ENCODE data around the gene B3GAT3.

Gene B3GAT3

GRCh38 chr11:62577046-62577714 lies 44.6 kb downstream of the B3GAT3 start:
- no peaks in the 10 kb centered on the region for H3K27me3 ChIP-seq (ENCODE audit: control insufficient read depth, low read length)
- no peaks in the 10 kb centered on the region for H3K9me2 ChIP-seq (replicated peaks; ENCODE audit: control insufficient read depth, low read length)
- H3K4me3 ChIP-seq (ENCODE audit: low read length), result no peak overlapping the region
- H3K79me2 ChIP-seq (ENCODE audit: control insufficient read depth, low read length), result peaks cover 37% of the 10 kb centered on the region
- TF ChIP-seq EZH2phosphoT487 (IDR thresholded peaks at IDR 0.05; ENCODE audit: borderline replicate concordance, low read length) (no peak), CTCF (IDR thresholded peaks at IDR 0.05; ENCODE audit: low read depth, low read length, poor library complexity, severe bottlenecking) (no peak)
- peaks cover 9% of the 10 kb centered on the region for H3F3A ChIP-seq (ENCODE audit: control insufficient read depth, insufficient read depth)
- H3K27ac ChIP-seq (ENCODE audit: low read depth, low read length), result no peak overlapping the region
- peaks cover 21% of the 10 kb centered on the region for H3K4me1 ChIP-seq (ENCODE audit: control insufficient read depth, low read length)
- no peak overlapping the region for H3K4me2 ChIP-seq (ENCODE audit: low read length)
- H3K9me3 ChIP-seq (ENCODE audit: control insufficient read depth, insufficient read depth, low read length), result no peaks in the 10 kb centered on the region
- peaks cover 1% of the 10 kb centered on the region; the same call in 1 of the 2 replicates for H4K20me1 ChIP-seq (ENCODE audit: control insufficient read depth, insufficient read depth, low read depth, low read length)
- peaks cover 82% of the 10 kb centered on the region for H3K36me3 ChIP-seq (ENCODE audit: control insufficient read depth, low read length)

GRCh38 chr11:62575837-62576236 lies 45.9 kb downstream of the B3GAT3 start:
- no peak overlapping the region for H3K27ac ChIP-seq (ENCODE audit: low read depth, low read length)
- no peaks in the 10 kb centered on the region for H3K9me3 ChIP-seq (ENCODE audit: control insufficient read depth, insufficient read depth, low read length)
- H3K36me3 ChIP-seq (ENCODE audit: control insufficient read depth, low read length), result peaks cover 84% of the 10 kb centered on the region
- peak overlapping the region; percentile 93 for H3K4me3 ChIP-seq (ENCODE audit: low read length)
- H3K9me2 ChIP-seq (replicated peaks; ENCODE audit: control insufficient read depth, low read length), result no peaks in the 10 kb centered on the region
- H3K27me3 ChIP-seq (ENCODE audit: control insufficient read depth, low read length), result no peaks in the 10 kb centered on the region
- peaks cover 4% of the 10 kb centered on the region; the same call in 1 of the 2 replicates for H4K20me1 ChIP-seq (ENCODE audit: control insufficient read depth, insufficient read depth, low read depth, low read length)
- H3F3A ChIP-seq (ENCODE audit: control insufficient read depth, insufficient read depth), result peaks cover 9% of the 10 kb centered on the region
- peaks cover 34% of the 10 kb centered on the region for H3K4me1 ChIP-seq (ENCODE audit: control insufficient read depth, low read length)
- TF ChIP-seq EZH2phosphoT487 (IDR thresholded peaks at IDR 0.05; ENCODE audit: borderline replicate concordance, low read length) (no peak), CTCF (IDR thresholded peaks at IDR 0.05; ENCODE audit: low read depth, low read length, poor library complexity, severe bottlenecking) (no peak)
- H3K4me2 ChIP-seq (ENCODE audit: low read length), result peak overlapping the region; percentile 81
- peaks cover 49% of the 10 kb centered on the region for H3K79me2 ChIP-seq (ENCODE audit: control insufficient read depth, low read length)

GRCh38 chr11:62575156-62575555 lies 46.6 kb downstream of the B3GAT3 start:
- H3K9me3 ChIP-seq (ENCODE audit: control insufficient read depth, insufficient read depth, low read length), result no peaks in the 10 kb centered on the region
- H3K4me2 ChIP-seq (ENCODE audit: low read length), result peak overlapping the region; percentile 81
- peaks cover 9% of the 10 kb centered on the region for H3F3A ChIP-seq (ENCODE audit: control insufficient read depth, insufficient read depth)
- H4K20me1 ChIP-seq (ENCODE audit: control insufficient read depth, insufficient read depth, low read depth, low read length), result peaks cover 4% of the 10 kb centered on the region; the same call in 1 of the 2 replicates
- H3K27ac ChIP-seq (ENCODE audit: low read depth, low read length), result peak overlapping the region; percentile 65
- TF ChIP-seq CTCF (IDR thresholded peaks at IDR 0.05; ENCODE audit: low read depth, low read length, poor library complexity, severe bottlenecking) (no peak), EZH2phosphoT487 (IDR thresholded peaks at IDR 0.05; ENCODE audit: borderline replicate concordance, low read length) (no peak)
- H3K36me3 ChIP-seq (ENCODE audit: control insufficient read depth, low read length), result peaks cover 89% of the 10 kb centered on the region
- H3K79me2 ChIP-seq (ENCODE audit: control insufficient read depth, low read length), result peaks cover 56% of the 10 kb centered on the region
- H3K9me2 ChIP-seq (replicated peaks; ENCODE audit: control insufficient read depth, low read length), result no peaks in the 10 kb centered on the region
- peak overlapping the region; percentile 93 for H3K4me3 ChIP-seq (ENCODE audit: low read length)
- no peaks in the 10 kb centered on the region for H3K27me3 ChIP-seq (ENCODE audit: control insufficient read depth, low read length)
- peaks cover 41% of the 10 kb centered on the region for H3K4me1 ChIP-seq (ENCODE audit: control insufficient read depth, low read length)
